HG02588 (cell line): ENCODE results near the gene DACH2.
A peak's percentile ranks its signal among the peaks of the same experiment; 100 is the strongest.
"Not testable (repeated sequence)": the region's sequence is repeated elsewhere in the genome, so short reads cannot be mapped to it uniquely, and the experiment has no call there.

Experiments used
- ATAC-seq: cut with Tn5 transposase; IDR thresholded peaks from one replicate; pipeline ENCODE4 v1.9.1; 2021; ENCODE audit warnings: mild to moderate bottlenecking, moderate library complexity; ENCODE audit not compliant: unreplicated experiment

Gene DACH2

GRCh38 chrX:86148024-86148511 is at the start of gene DACH2:
DACH2 (plus strand) TSS chrX:86148451.
- peak; percentile 100 for ATAC-seq

GRCh38 chrX:86102341-86102740 is 45.9 kb upstream of the DACH2 start:
- no peak for ATAC-seq

- no peak for ATAC-seq
Observed at GRCh38 chrX:86103061-86103460, 45.2 kb upstream of the DACH2 start.

- no peak for ATAC-seq
Observed at GRCh38 chrX:86104526-86104925, 43.7 kb upstream of the DACH2 start.

GRCh38 chrX:86121916-86122315 is 26.3 kb upstream of the DACH2 start:
- ATAC-seq = no peak

- ATAC-seq = no peak
Observed at GRCh38 chrX:86133761-86134160, 14.5 kb upstream of the DACH2 start.

GRCh38 chrX:86137071-86137470 is 11.2 kb upstream of the DACH2 start:
- no peak for ATAC-seq

- ATAC-seq = no peak
Observed at GRCh38 chrX:86141786-86142185, 6.5 kb upstream of the DACH2 start.

GRCh38 chrX:86146102-86146501 is 2.1 kb upstream of the DACH2 start:
- ATAC-seq = no peak

GRCh38 chrX:86148594-86148993 is 343 bp downstream of the DACH2 start:
- ATAC-seq = no peak

GRCh38 chrX:86149119-86149518 is 868 bp downstream of the DACH2 start:
- ATAC-seq = no peak

- no peak for ATAC-seq
Observed at GRCh38 chrX:86154553-86154952, 6.3 kb downstream of the DACH2 start.

GRCh38 chrX:86171366-86171765 is 23.1 kb downstream of the DACH2 start:
- no peak for ATAC-seq

- ATAC-seq = no peak
Observed at GRCh38 chrX:86178906-86179305, 30.7 kb downstream of the DACH2 start.

GRCh38 chrX:86181325-86181724 is 33.1 kb downstream of the DACH2 start:
- not testable (repeated sequence) for ATAC-seq

GRCh38 chrX:86192827-86193226 is 44.6 kb downstream of the DACH2 start:
- ATAC-seq = no peak

- no peak for ATAC-seq
Observed at GRCh38 chrX:86194758-86195157, 46.5 kb downstream of the DACH2 start.

- ATAC-seq = no peak
Observed at GRCh38 chrX:86195343-86195742, 47.1 kb downstream of the DACH2 start.

- no peak for ATAC-seq
Observed at GRCh38 chrX:86197815-86198214, 49.6 kb downstream of the DACH2 start.

GRCh38 chrX:86210772-86211171 is 62.5 kb downstream of the DACH2 start:
- no peak for ATAC-seq

GRCh38 chrX:86215260-86215659 is 67.0 kb downstream of the DACH2 start:
- ATAC-seq = no peak

GRCh38 chrX:86237482-86237881 is 89.2 kb downstream of the DACH2 start:
- ATAC-seq = no peak

- ATAC-seq = no peak
Observed at GRCh38 chrX:86241547-86241946, 93.3 kb downstream of the DACH2 start.

GRCh38 chrX:86263526-86263925 is 115.3 kb downstream of the DACH2 start:
- no peak for ATAC-seq
